Spleen (tissue), 11 donors: ENCODE results near the gene FTSJ3. TPM values are rescaled to one million over a fixed set of nuclear protein-coding genes. Genes with fewer than 3 reads are reported as not detected.

Experiments
- DNase-seq: peaks from one replicate; pipeline ENCODE4 v3.0.0-alpha.2; 2020
- H3K27ac ChIP-seq, 8 donors: fragments of 200-600 bp; sonication (generic) in 7 of 8; 1 replicate in 4 of 8; 2 replicates in 4 of 8; pipeline versions ENCODE4 v1.5.0 to v1.8.0; 2016 to 2021; ENCODE audit warnings: inconsistent platforms in 4 of 8, mild to moderate bottlenecking in 4 of 8, moderate library complexity in 1 of 8
- H3K27me3 ChIP-seq, 7 donors: fragments of 200-600 bp; sonication (generic) in 6 of 7; replicated peaks in 1 of 7; 1 replicate in 4 of 7; 2 replicates in 3 of 7; pipeline versions ENCODE4 v1.5.0 to v1.8.0; 2016 to 2021; ENCODE audit warnings: inconsistent platforms in 3 of 7, mild to moderate bottlenecking in 1 of 7
- H3K36me3 ChIP-seq, 6 donors: fragments of 200-600 bp; sonication (generic) in 5 of 6; 1 replicate in 4 of 6; 2 replicates in 2 of 6; pipeline versions ENCODE4 v1.5.0 to v1.8.0; 2016 to 2021; ENCODE audit warnings: inconsistent platforms in 2 of 6
- H3K4me1 ChIP-seq, 6 donors: fragments of 200-600 bp; sonication (generic) in 5 of 6; 1 replicate in 3 of 6; 2 replicates in 3 of 6; pipeline versions ENCODE4 v1.5.0 to v1.8.0; 2016 to 2021; ENCODE audit warnings: inconsistent platforms in 3 of 6
- H3K4me3 ChIP-seq, 8 donors: fragments of 200-600 bp; sonication (generic) in 7 of 8; 1 replicate in 4 of 8; 2 replicates in 4 of 8; pipeline versions ENCODE4 v1.5.0 to v1.8.0; 2016 to 2021; ENCODE audit warnings: inconsistent platforms in 4 of 8, mild to moderate bottlenecking in 4 of 8, moderate library complexity in 2 of 8
- H3K9me3 ChIP-seq, 8 donors: fragments of 200-600 bp; sonication (generic) in 7 of 8; 1 replicate in 4 of 8; 2 replicates in 4 of 8; pipeline versions ENCODE4 v1.5.0 to v1.8.0; 2016 to 2021; ENCODE audit warnings: inconsistent platforms in 4 of 8
- CTCF ChIP-seq, 11 experiments: fragments of 200-600 bp in 7 of 11; fragments of 450-650 bp in 4 of 11; sonication (generic) in 4 of 11; IDR thresholded peaks in 8 of 11; conservative IDR thresholded peaks in 3 of 11; 1 replicate in 7 of 11; 2 replicates in 4 of 11; pipeline versions ENCODE4 v1.4.0 to v1.8.0; 2016 to 2021; ENCODE audit warnings: antibody characterized with exemption in 11 of 11, inconsistent platforms in 4 of 11, mild to moderate bottlenecking in 1 of 11
- POLR2A ChIP-seq, 3 donors: fragments of 450-650 bp; IDR thresholded peaks; one replicate each; pipeline ENCODE4 v1.5.1; 2017; ENCODE audit warnings: antibody characterized with exemption in 3 of 3, mild to moderate bottlenecking in 1 of 3
- POLR2AphosphoS5 ChIP-seq, 3 donors: sonication (generic); formaldehyde crosslinking; IDR thresholded peaks; one replicate each; pipeline ENCODE4 v1.5.1; 2017; ENCODE audit warnings: antibody characterized with exemption in 3 of 3
- WGBS, 5 donors: extraction: QIAGEN DNeasy Blood & Tissue Kit in 3 of 5; methylation state at CpG; one replicate each; pipeline versions ENCODE4 v1.1.5 to v1.1.7; 2013 to 2018; 5-methylcytosine and 5-hydroxymethylcytosine counted together
- intact Hi-C: fragments of 100-400 bp; cut with DNase I; formaldehyde crosslinking; loops from one replicate; pipeline ENCODE4 v1.15.0; 2023; ENCODE audit warnings: low total_unique reads
- polyA plus RNA-seq, 3 donors: library from polyadenylated mRNA; stranded (reverse); fragments of 200-250 nt; gene quantifications; one replicate each; pipeline ENCODE4 v1.2.1, GENCODE V29; 2013
- total RNA-seq, 7 donors: library from RNA; depleted of rRNA in 3 of 7; stranded (reverse); fragments of >200 nt in 3 of 7; fragmentation: NEBNext Ultra II Directional in 4 of 7; extraction: Animal tissue kit (Norgen Biotek cat#: 25700) in 4 of 7; gene quantifications; one replicate each; pipeline versions ENCODE4 v1.1.0 to v1.2.1, GENCODE V29; 2016 to 2021
- donor health status: healthy with polysubstance abuse.
- donor health status: DM: no; HTN: no; CAD: no; lungs with moderate emphysema.
- donor health status: DM: no; HTN: no; CAD: no.
- donor health status: Bipolar disorder and iron deficiency.
- donor health status: healthy.
- donor health status: DM: no; HTN: no; CAD: no.
- donor health status: DM: yes; HTN: yes; CAD: no.

The FTSJ3 gene
- total and polyA plus RNA-seq, 10 donors = 13.5 to 45.7 (median 33.1) TPM

DNA sequence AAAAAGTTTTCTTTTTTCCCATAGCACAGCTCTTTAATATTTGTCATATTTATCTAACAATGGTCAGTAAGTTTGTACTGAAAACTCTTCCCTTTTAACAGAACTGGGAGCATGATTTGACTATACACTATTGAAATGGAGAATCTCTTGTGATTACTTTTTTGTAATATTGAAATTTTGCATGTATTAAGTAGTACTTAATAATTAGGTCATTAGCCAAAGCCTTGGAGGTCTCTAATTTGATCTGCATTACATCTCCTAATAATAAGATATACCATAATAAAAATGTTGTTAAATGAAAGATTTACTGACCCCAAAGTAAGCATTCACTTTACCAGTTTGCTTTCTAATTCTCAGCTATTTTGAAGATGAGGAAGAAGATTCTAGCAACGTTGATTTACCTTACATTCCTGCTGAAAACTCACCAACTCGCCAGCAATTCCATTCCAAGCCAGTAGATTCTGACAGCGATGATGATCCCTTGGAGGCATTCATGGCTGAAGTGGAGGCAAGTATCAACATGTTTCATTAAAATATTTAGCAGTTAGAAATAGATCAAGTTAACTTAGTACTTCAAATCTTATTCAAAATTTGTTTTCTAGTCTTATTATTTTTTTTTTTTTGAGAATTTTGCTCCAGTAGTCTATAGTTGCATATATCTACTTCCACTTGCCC lies 35.3 kb downstream of the FTSJ3 start:
- H3K27ac ChIP-seq = no peak overlapping the region
- H3K27me3 ChIP-seq = no peaks in the 10 kb centered on the region
- no peaks in the 10 kb centered on the region for H3K9me3 ChIP-seq
- WGBS, 5 donors = 83 to 94% (median 91%) methylated on average over 3 of the region's 3 CpGs
- no peak for TF ChIP-seq CTCF (IDR thresholded peaks at IDR 0.05 in 8 of 11, conservative IDR thresholded peaks at IDR 0.05 in 3 of 11)
- no peak for TF ChIP-seq POLR2A (IDR thresholded peaks at IDR 0.05)
- peaks cover 10 to 100% (median 97%) of the 10 kb centered on the region in 6 donors for H3K36me3 ChIP-seq
- no peak overlapping the region for H3K4me3 ChIP-seq
- intact Hi-C loops = no loop called here
- peaks cover 0 to 12% (median 0%) of the 10 kb centered on the region in 6 donors for H3K4me1 ChIP-seq
- no peak for DNase-seq

- intact Hi-C loops = no loop called here
- 90 to 96% (median 95%) methylated on average over 6 of the region's 6 CpGs for WGBS, 5 donors
- TF ChIP-seq POLR2AphosphoS5 (IDR thresholded peaks at IDR 0.05) (no peak), CTCF (IDR thresholded peaks at IDR 0.05 in 8 of 11, conservative IDR thresholded peaks at IDR 0.05 in 3 of 11) (no peak)
- Histone ChIP-seq H3K27me3 (no peaks in the 10 kb centered on the region), H3K4me3 (no peak overlapping the region), H3K27ac (no peak overlapping the region), H3K9me3 (no peaks in the 10 kb centered on the region), H3K36me3 (peaks cover 8 to 99% (median 82%) of the 10 kb centered on the region in 6 donors), H3K4me1 (peaks cover 0 to 30% (median 0%) of the 10 kb centered on the region in 6 donors)
- DNase-seq = no peak
Measured at GRCh38 chr17:63790057-63790456, 37.4 kb downstream of the FTSJ3 start.

DNA sequence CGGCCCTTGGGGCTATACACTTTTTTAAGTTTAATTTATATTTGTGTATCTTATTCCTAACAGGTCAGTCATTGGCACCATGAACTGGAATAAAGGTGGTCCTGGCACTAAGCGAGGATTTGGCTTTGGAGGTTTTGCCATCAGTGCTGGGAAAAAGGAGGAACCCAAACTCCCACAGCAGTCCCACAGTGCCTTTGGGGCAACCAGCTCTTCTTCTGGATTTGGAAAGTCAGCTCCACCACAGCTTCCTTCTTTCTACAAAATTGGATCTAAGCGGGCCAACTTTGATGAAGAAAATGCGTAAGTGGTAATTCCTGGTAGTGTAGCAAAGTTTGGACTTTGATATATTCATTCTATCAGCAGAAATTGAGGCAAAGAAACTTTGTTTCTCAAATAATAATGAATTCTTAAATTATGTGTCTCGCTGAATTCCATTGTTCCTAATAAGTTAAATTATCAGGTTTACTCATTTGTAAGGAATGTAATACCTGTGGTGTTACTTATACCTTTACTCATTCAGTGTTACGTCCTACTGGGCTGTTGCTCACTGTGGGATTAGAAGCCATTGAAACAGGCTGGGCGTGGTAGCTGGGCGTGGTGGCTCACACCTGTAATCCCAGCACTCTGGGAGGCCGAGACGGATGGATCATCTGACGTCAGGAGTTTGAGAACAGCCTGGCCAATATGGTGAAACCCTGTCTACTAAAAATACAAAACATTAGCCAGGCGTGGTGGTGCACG lies 40.3 kb downstream of the FTSJ3 start:
- intact Hi-C loops = no loop called here
- 93 to 96% (median 94%) methylated on average over 13 of the region's 13 CpGs for WGBS, 5 donors
- Histone ChIP-seq H3K27ac (no peak overlapping the region), H3K4me3 (no peak overlapping the region), H3K4me1 (peaks cover 0 to 59% (median 18%) of the 10 kb centered on the region in 6 donors), H3K9me3 (no peaks in the 10 kb centered on the region), H3K36me3 (peaks cover 4 to 96% (median 56%) of the 10 kb centered on the region in 6 donors), H3K27me3 (no peaks in the 10 kb centered on the region)
- TF ChIP-seq CTCF (IDR thresholded peaks at IDR 0.05 in 8 of 11, conservative IDR thresholded peaks at IDR 0.05 in 3 of 11) (no peak), POLR2A (IDR thresholded peaks at IDR 0.05) (no peak), POLR2AphosphoS5 (IDR thresholded peaks at IDR 0.05) (no peak)
- no peak for DNase-seq

DNA sequence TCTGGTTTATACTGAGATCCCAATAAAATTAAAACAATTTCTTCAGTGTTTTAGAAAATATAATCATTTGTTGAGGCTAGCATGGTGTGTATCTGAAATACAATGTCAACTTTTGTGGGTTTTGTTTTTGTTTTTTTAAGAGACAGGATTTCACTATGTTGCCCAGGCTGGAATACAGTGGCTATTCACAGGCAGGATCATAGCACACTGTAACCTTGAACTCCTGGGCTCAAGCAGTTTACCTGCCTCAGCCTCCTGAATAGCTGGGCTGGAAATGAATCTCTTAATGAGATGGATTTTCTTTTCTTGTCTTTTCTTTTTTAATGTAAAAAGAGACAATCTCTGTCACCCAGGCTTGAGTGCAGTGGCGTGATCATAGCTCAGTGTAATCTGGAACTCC lies 41.3 kb downstream of the FTSJ3 start:
- WGBS, 5 donors = 96 to 100% (median 100%) methylated on average over 1 of the region's 1 CpG
- Histone ChIP-seq H3K4me3 (no peak overlapping the region), H3K27ac (no peak overlapping the region), H3K27me3 (no peaks in the 10 kb centered on the region), H3K36me3 (peaks cover 4 to 96% (median 47%) of the 10 kb centered on the region in 6 donors), H3K4me1 (peaks cover under 1 to 61% (median 23%) of the 10 kb centered on the region in 6 donors), H3K9me3 (no peaks in the 10 kb centered on the region)
- TF ChIP-seq POLR2A (IDR thresholded peaks at IDR 0.05) (no peak), CTCF (IDR thresholded peaks at IDR 0.05 in 8 of 11, conservative IDR thresholded peaks at IDR 0.05 in 3 of 11) (no peak), POLR2AphosphoS5 (IDR thresholded peaks at IDR 0.05) (no peak)
- DNase-seq = no peak
- intact Hi-C loops = no loop called here
